ENCODE measurements around the gene CCDC6. TPM values are rescaled to one million over a fixed set of nuclear protein-coding genes. Genes with fewer than 3 reads are reported as not detected.

CCDC6 gene
- total RNA-seq, 1 experiment from 2014 or later, result 37.6 TPM

DNA sequence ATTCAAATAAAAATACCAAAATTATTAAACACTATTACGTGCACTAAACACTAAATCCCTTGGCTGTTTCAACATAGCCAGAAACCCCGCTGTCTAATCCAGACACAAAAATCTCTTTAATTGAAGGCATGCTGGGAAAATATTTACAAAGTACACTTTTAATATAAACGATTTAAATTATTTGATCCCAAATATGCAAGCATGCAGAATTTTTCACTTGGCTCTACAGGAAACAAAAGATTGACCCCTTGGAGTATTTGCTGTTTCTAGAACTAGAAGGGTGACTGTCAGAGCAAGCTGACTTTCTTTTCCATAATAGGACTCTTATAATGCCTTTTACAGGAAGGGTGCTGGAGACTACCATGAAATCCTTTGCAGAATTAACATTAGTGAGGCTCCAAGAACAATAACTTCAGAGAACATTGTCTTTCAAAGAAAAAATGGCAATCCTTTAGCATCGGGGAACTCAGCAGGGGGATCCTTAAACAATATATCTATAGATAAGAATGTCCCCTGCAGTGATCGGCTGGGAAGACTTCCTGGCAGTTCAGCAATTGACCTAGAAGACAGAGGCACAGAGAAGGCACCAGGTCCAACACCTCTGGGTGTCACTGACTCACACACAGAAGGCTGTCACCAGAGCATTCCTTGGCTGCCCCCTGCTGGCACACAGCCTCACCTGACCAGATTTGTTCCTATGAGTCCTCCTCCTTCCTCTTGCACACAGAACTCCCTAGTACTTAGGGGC lies 97.3 kb downstream of the CCDC6 start:
- ATAC-seq (peak; percentile 96), DNase-seq (peak; percentile 93)
- Histone ChIP-seq H3K4me1 (ENCODE audit: insufficient read depth, low read length) (no peaks in the 10 kb centered on the region), H3K9ac (ENCODE audit: low read length) (no peak overlapping the region), H3F3A (ENCODE audit: low read length, unreplicated experiment) (no peaks in the 10 kb centered on the region), H4K20me1 (ENCODE audit: low read length) (no peaks in the 10 kb centered on the region), H3K9me2 (replicated peaks; ENCODE audit: low read length) (no peaks in the 10 kb centered on the region), H3K36me3 (ENCODE audit: low read depth, low read length) (peaks cover 66% of the 10 kb centered on the region), H3K4me3 (ENCODE audit: low read length) (no peak overlapping the region), H3K27ac (ENCODE audit: low read length) (no peak overlapping the region), H2AFZ (ENCODE audit: low read length) (no peak overlapping the region), H3K79me2 (ENCODE audit: low read length) (no peaks in the 10 kb centered on the region), H3K4me2 (ENCODE audit: low read length) (no peak overlapping the region), H3K9me3 (ENCODE audit: low read length) (no peaks in the 10 kb centered on the region), H3K27me3 (ENCODE audit: low read length) (no peaks in the 10 kb centered on the region)
- ChIA-PET POLR2A (ENCODE audit: unreplicated experiment) (no interaction called here), CTCF (interaction anchor here (0.7 kb wide), 1 partner anchor 13 kb away, joined by 4 read pairs; no protein-coding TSS in a partner anchor)
- BruUV-seq (replicated peaks), result no TSS peak
- intact Hi-C loops (cut with micrococcal nuclease), result loop anchor here (1.0 to 5.0 kb wide), 5 partner anchors 94 to 567 kb away; partner anchors contain the start of gene SLC16A9
- TF ChIP-seq, protein P1, sequence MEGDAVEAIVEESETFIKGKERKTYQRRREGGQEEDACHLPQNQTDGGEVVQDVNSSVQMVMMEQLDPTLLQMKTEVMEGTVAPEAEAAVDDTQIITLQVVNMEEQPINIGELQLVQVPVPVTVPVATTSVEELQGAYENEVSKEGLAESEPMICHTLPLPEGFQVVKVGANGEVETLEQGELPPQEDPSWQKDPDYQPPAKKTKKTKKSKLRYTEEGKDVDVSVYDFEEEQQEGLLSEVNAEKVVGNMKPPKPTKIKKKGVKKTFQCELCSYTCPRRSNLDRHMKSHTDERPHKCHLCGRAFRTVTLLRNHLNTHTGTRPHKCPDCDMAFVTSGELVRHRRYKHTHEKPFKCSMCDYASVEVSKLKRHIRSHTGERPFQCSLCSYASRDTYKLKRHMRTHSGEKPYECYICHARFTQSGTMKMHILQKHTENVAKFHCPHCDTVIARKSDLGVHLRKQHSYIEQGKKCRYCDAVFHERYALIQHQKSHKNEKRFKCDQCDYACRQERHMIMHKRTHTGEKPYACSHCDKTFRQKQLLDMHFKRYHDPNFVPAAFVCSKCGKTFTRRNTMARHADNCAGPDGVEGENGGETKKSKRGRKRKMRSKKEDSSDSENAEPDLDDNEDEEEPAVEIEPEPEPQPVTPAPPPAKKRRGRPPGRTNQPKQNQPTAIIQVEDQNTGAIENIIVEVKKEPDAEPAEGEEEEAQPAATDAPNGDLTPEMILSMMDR (conservative IDR thresholded peaks at IDR 0.05; ENCODE audit: low read depth, low read length), result peak; percentile 99
- no peak for TF ChIP-seq EZH2 (IDR thresholded peaks at IDR 0.05; ENCODE audit: low read length, unreplicated experiment)

DNA sequence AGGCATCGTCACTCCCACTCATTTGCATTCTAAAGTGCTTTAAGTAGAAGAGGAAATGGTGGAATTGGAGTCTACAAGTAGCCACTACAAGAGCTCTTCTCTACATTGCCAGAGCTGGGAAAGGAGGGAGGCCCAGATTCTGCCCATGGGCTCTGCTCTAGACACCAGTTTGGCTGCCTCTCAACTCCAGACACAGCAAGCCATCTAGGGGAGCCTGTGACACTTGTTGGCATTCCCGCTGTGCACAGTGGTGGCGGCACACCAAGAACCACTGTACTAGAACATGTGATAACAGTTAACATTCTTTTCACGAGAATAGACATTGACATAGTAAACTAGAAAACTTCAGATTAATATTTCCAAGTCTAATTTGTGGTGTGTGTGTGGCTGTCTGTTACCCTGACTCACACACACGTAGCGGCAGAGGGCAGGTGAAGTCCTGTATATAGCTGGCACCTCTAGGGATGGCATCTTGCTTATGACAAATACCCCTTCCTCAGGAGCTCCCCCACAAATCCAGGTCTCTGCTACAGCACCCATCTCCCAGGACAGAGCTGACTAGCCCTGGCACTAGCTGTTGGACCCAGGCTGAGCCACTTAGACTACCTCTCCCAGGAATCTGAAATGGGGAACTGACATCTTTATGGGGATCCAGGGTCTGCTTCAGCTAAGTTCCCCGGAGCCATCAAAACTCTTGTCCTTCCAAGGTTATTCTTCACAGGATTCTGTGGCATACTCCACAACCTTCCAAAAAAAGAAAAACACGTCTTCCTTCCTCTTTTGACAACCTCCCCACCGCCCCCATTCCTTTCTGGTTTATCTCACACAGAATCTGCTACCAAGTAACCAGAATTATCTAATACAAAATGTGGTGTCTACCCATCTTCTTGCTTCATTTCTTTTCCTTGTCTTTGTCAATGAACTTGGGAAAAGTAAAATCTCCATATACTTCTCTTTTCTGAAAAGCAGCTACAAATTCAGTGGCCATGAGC lies 98.4 kb downstream of the CCDC6 start:
- no peaks in the 10 kb centered on the region for H3F3A ChIP-seq (ENCODE audit: low read length, unreplicated experiment)
- H3K36me3 ChIP-seq (ENCODE audit: low read depth, low read length), result peaks cover 65% of the 10 kb centered on the region
- no peaks in the 10 kb centered on the region for H3K9me2 ChIP-seq (replicated peaks; ENCODE audit: low read length)
- TF ChIP-seq EZH2 (IDR thresholded peaks at IDR 0.05; ENCODE audit: low read length, unreplicated experiment) (no peak), EZH2phosphoT487 (IDR thresholded peaks at IDR 0.05; ENCODE audit: borderline replicate concordance, low read length) (no peak)
- TF ChIP-seq, protein P1 (conservative IDR thresholded peaks at IDR 0.05; ENCODE audit: low read depth, low read length), result no peak
- H3K9ac ChIP-seq (ENCODE audit: low read length), result no peak overlapping the region
- DNase-seq (no peak), ATAC-seq (no peak)
- POLR2A ChIA-PET (ENCODE audit: unreplicated experiment), result no interaction called here
- H3K4me2 ChIP-seq (ENCODE audit: low read length), result no peak overlapping the region
- intact Hi-C loops (cut with micrococcal nuclease), result loop anchor here (2.0 to 5.0 kb wide), 3 partner anchors 93 to 566 kb away; no protein-coding TSS in a partner anchor
- H2AFZ ChIP-seq (ENCODE audit: low read length), result no peak overlapping the region
- H3K4me3 ChIP-seq (ENCODE audit: low read length), result no peak overlapping the region
- no TSS peak for BruUV-seq (replicated peaks)
- no peak overlapping the region for H3K27ac ChIP-seq (ENCODE audit: low read length)
- no peaks in the 10 kb centered on the region for H3K27me3 ChIP-seq (ENCODE audit: low read length)
- no peaks in the 10 kb centered on the region for H3K9me3 ChIP-seq (ENCODE audit: low read length)
- H3K79me2 ChIP-seq (ENCODE audit: low read length), result no peaks in the 10 kb centered on the region
- CTCF ChIA-PET, result interaction anchor here (0.7 kb wide), 1 partner anchor 14 kb away, joined by 4 read pairs; no protein-coding TSS in a partner anchor
- no peaks in the 10 kb centered on the region for H3K4me1 ChIP-seq (ENCODE audit: insufficient read depth, low read length)
- no peaks in the 10 kb centered on the region for H4K20me1 ChIP-seq (ENCODE audit: low read length)
